GM12878 (cell line): ENCODE data around the gene CLCNKB. TPM values are rescaled to one million over a fixed set of nuclear protein-coding genes. Genes with fewer than 3 reads are reported as not detected.

Experiments used
- ATAC-seq: fragments of 200-7000 bp; cut with Tn5 transposase; 3 replicates; pipeline ENCODE4 v1.9.1; 2020; ENCODE audit warnings: mild to moderate bottlenecking, moderate library complexity
- BruUV-seq: library from RNA; stranded (reverse); fragments of 400-500 nt; replicated peaks from 2 replicates; lab custom pipeline; 2021; lab: Mats Ljungman, UMichigan
- CTCF ChIA-PET: fragments of 300-600 bp; sonication (Branson Sonifier 250); formaldehyde crosslinking; extraction: SDS; loops from one replicate; lab custom pipeline; 2021; ENCODE audit warnings: inconsistent platforms; lab: Yijun Ruan, JAX
- POLR2A ChIA-PET: fragments of 350-600 bp; formaldehyde crosslinking; extraction: SDS; loops from one replicate; lab custom pipeline; 2021; ENCODE audit warnings: inconsistent platforms; lab: Charles Lee
- RAD21 ChIA-PET: fragments of 300-600 bp; sonication (Branson Sonifier 250); formaldehyde crosslinking; loops from one replicate; lab custom pipeline; 2023; ENCODE audit warnings: antibody characterized with exemption; ENCODE audit not compliant: unreplicated experiment; lab: Charles Lee
- SMC1A ChIA-PET: fragments of 300-600 bp; sonication (Branson Sonifier 250); formaldehyde crosslinking; loops from one replicate; lab custom pipeline; 2023; ENCODE audit not compliant: unreplicated experiment, uncharacterized antibody; lab: Charles Lee
- DNase-seq: peaks from one replicate; pipeline ENCODE4 v3.0.0-alpha.2; 2011; ENCODE audit warnings: low read depth, low spot score
- FAIRE-seq: peaks from 3 replicates; lab custom pipeline; 2011; peaks lifted over from hg19 to GRCh38; lab: Jason Lieb, UNC
- H2AFZ ChIP-seq: 2 replicates; pipeline ENCODE4 v1.6.0; 2011; ENCODE audit warnings: low read depth, low read length, control low read depth; ENCODE audit not compliant: control insufficient read depth
- H3K27ac ChIP-seq: 2 replicates; pipeline ENCODE4 v1.5.1; 2011; ENCODE audit warnings: control low read depth; ENCODE audit not compliant: control insufficient read depth, insufficient read depth
- H3K27me3 ChIP-seq, 2 experiments: replicated peaks in 1 of 2; 2 replicates each; pipeline versions ENCODE4 v1.6.0 to v1.6.1; 2011; ENCODE audit warnings: low read length in 1 of 2; ENCODE audit not compliant: control insufficient read depth in 2 of 2, insufficient read depth in 2 of 2
- H3K36me3 ChIP-seq, 2 experiments: 2 replicates each; pipeline ENCODE4 v1.5.1; 2011; ENCODE audit warnings: low read length in 1 of 2; ENCODE audit not compliant: control insufficient read depth in 2 of 2, insufficient read depth in 2 of 2
- H3K4me1 ChIP-seq: 2 replicates; pipeline ENCODE4 v1.6.1; 2011; ENCODE audit warnings: mild to moderate bottlenecking, low read length, moderate library complexity, mixed read lengths; ENCODE audit not compliant: control insufficient read depth, insufficient read depth
- H3K4me2 ChIP-seq: 2 replicates; pipeline ENCODE4 v1.6.0; 2011; ENCODE audit warnings: control low read depth; ENCODE audit not compliant: control insufficient read depth, insufficient read depth
- H3K4me3 ChIP-seq: fragments of 200-600 bp; sonication (generic); 2 replicates; pipeline ENCODE4 v1.5.1; 2016
- H3K79me2 ChIP-seq: 2 replicates; pipeline ENCODE4 v1.6.0; 2011; ENCODE audit warnings: low read length; ENCODE audit not compliant: control insufficient read depth, insufficient read depth
- H3K9ac ChIP-seq: 2 replicates; pipeline ENCODE4 v1.8.0; 2011; ENCODE audit warnings: low read length, control low read depth, mixed read lengths; ENCODE audit not compliant: control insufficient read depth, insufficient read depth
- H3K9me3 ChIP-seq: replicated peaks from 3 replicates; pipeline ENCODE4 v1.5.1; 2011; ENCODE audit warnings: mild to moderate bottlenecking, low read length; ENCODE audit not compliant: control insufficient read depth, insufficient read depth
- H4K20me1 ChIP-seq: 2 replicates; pipeline ENCODE4 v1.6.0; 2011; ENCODE audit not compliant: control insufficient read depth, insufficient read depth
- BCL11A ChIP-seq: IDR thresholded peaks from 2 replicates; pipeline ENCODE4 v1.6.1; 2011; ENCODE audit warnings: low read depth, low read length
- EZH2 ChIP-seq: IDR thresholded peaks from 2 replicates; pipeline ENCODE4 v1.6.1; 2012; ENCODE audit warnings: low read depth, mild to moderate bottlenecking, control low read depth, inconsistent platforms, low read length, borderline replicate concordance; ENCODE audit not compliant: control insufficient read depth
- PML ChIP-seq: IDR thresholded peaks from 2 replicates; pipeline ENCODE4 v1.6.1; 2012; ENCODE audit warnings: low read length, inconsistent platforms
- ZZZ3 ChIP-seq: IDR thresholded peaks from 2 replicates; pipeline ENCODE4 v1.6.1; 2011; ENCODE audit warnings: low read depth; ENCODE audit not compliant: control insufficient read depth, insufficient read length
- WGBS: methylation state at CpG from one replicate; pipeline ENCODE4 v1.1.6; 2016; ENCODE audit warnings: low lambda C conversion rate; ENCODE audit not compliant: insufficient replicate concordance, insufficient coverage; ENCODE audit errors: missing lambda C conversion rate; 5-methylcytosine and 5-hydroxymethylcytosine counted together
- in situ Hi-C: fragments of 300-500 bp; cut with MboI; formaldehyde crosslinking; loops from 9 replicates; pipeline ENCODE4 v1.14.3; 2018; ENCODE audit warnings: mixed read lengths
- intact Hi-C: fragments of 100-400 bp; cut with micrococcal nuclease; formaldehyde crosslinking; loops from one replicate; pipeline ENCODE4 v1.14.2; 2022; ENCODE audit not compliant: unreplicated experiment
- polyA plus RNA-seq, 11 experiments: library from polyadenylated mRNA; depleted of rRNA in 4 of 11; unstranded in 6 of 11; stranded (reverse) in 5 of 11; fragments of >200 nt; fragmentation: Nextera tagmentation in 4 of 11; fragmentation: Illumina TruSeq in 1 of 11; extraction: Ambion mirVana in 4 of 11; extraction: Trizol in 1 of 11; gene quantifications; 1 replicate in 1 of 11; 2 replicates in 10 of 11; pipeline versions ENCODE4 v1.2.1 to v1.2.3, GENCODE V29; 2011 to 2016; ENCODE audit warnings: inconsistent platforms in 2 of 11, missing spikeins in 2 of 11, low read depth in 1 of 11
- total RNA-seq, 4 experiments: library from RNA; depleted of rRNA in 3 of 4; stranded (reverse); fragments of >200 nt in 3 of 4; fragmentation: Illumina TruSeq in 1 of 4; extraction: Trizol in 1 of 4; gene quantifications; 2 replicates each; pipeline versions ENCODE4 v1.2.1 to v1.2.3, GENCODE V29; 2013 to 2021
- TF ChIP-seq, protein P1 (sequence below): fragments of 450-650 bp; IDR thresholded peaks from 2 replicates; pipeline ENCODE4 v1.6.1; 2017; ENCODE audit warnings: low read depth, mild to moderate bottlenecking, moderate library complexity
- TF ChIP-seq, protein P2 (sequence below): fragments of 450-650 bp; IDR thresholded peaks from 2 replicates; pipeline ENCODE4 v1.6.1; 2016; ENCODE audit warnings: mild to moderate bottlenecking
- TF ChIP-seq, protein P3 (sequence below): IDR thresholded peaks from 2 replicates; pipeline ENCODE4 v1.6.1; 2012; ENCODE audit warnings: improper control_type of control experiment, low read depth, low read length; ENCODE audit not compliant: insufficient replicate concordance

The CLCNKB gene
- total and polyA plus RNA-seq, 10 of the 15 experiments (the other 5 are each of a cell fraction or from before 2014, with no cell fraction given) = 0.05 TPM; not detected in 9

DNA sequence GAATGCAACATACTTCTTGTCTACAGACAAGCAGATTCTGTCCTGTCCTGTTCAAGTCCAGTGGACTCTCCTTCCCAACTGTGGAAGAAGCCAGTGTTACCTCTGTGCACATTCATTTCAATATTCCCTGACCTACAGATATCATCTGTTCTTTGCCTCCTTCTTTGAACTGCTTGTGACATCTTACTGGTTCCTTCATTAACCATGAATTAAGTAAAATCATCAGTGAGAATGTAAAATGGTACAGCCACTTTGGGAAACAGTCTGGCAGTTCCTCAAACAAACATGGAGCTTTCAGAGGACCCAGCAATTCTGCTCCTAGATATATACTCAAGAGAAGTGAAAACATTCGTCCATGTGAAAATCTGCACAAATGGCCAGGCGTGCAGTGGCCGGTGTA lies 32.7 kb upstream of the CLCNKB start:
- no peak for FAIRE-seq
- POLR2A ChIA-PET = no interaction called here

More for the DNA sequence above, 32.7 kb upstream of the CLCNKB start:
- no peak overlapping the region for H3K4me2 ChIP-seq
- H3K9me3 ChIP-seq = no peaks in the 10 kb centered on the region
- no peaks in the 10 kb centered on the region for H3K79me2 ChIP-seq
- TF ChIP-seq, protein P1, sequence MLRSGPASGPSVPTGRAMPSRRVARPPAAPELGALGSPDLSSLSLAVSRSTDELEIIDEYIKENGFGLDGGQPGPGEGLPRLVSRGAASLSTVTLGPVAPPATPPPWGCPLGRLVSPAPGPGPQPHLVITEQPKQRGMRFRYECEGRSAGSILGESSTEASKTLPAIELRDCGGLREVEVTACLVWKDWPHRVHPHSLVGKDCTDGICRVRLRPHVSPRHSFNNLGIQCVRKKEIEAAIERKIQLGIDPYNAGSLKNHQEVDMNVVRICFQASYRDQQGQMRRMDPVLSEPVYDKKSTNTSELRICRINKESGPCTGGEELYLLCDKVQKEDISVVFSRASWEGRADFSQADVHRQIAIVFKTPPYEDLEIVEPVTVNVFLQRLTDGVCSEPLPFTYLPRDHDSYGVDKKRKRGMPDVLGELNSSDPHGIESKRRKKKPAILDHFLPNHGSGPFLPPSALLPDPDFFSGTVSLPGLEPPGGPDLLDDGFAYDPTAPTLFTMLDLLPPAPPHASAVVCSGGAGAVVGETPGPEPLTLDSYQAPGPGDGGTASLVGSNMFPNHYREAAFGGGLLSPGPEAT = no peak
- no peak for TF ChIP-seq EZH2
- TF ChIP-seq BCL11A = no peak
- no peak for TF ChIP-seq PML
- TF ChIP-seq ZZZ3 = no peak
- TF ChIP-seq, protein P2, sequence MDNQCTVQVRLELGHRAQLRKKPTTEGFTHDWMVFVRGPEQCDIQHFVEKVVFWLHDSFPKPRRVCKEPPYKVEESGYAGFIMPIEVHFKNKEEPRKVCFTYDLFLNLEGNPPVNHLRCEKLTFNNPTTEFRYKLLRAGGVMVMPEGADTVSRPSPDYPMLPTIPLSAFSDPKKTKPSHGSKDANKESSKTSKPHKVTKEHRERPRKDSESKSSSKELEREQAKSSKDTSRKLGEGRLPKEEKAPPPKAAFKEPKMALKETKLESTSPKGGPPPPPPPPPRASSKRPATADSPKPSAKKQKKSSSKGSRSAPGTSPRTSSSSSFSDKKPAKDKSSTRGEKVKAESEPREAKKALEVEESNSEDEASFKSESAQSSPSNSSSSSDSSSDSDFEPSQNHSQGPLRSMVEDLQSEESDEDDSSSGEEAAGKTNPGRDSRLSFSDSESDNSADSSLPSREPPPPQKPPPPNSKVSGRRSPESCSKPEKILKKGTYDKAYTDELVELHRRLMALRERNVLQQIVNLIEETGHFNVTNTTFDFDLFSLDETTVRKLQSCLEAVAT = no peak
- TF ChIP-seq, protein P3, sequence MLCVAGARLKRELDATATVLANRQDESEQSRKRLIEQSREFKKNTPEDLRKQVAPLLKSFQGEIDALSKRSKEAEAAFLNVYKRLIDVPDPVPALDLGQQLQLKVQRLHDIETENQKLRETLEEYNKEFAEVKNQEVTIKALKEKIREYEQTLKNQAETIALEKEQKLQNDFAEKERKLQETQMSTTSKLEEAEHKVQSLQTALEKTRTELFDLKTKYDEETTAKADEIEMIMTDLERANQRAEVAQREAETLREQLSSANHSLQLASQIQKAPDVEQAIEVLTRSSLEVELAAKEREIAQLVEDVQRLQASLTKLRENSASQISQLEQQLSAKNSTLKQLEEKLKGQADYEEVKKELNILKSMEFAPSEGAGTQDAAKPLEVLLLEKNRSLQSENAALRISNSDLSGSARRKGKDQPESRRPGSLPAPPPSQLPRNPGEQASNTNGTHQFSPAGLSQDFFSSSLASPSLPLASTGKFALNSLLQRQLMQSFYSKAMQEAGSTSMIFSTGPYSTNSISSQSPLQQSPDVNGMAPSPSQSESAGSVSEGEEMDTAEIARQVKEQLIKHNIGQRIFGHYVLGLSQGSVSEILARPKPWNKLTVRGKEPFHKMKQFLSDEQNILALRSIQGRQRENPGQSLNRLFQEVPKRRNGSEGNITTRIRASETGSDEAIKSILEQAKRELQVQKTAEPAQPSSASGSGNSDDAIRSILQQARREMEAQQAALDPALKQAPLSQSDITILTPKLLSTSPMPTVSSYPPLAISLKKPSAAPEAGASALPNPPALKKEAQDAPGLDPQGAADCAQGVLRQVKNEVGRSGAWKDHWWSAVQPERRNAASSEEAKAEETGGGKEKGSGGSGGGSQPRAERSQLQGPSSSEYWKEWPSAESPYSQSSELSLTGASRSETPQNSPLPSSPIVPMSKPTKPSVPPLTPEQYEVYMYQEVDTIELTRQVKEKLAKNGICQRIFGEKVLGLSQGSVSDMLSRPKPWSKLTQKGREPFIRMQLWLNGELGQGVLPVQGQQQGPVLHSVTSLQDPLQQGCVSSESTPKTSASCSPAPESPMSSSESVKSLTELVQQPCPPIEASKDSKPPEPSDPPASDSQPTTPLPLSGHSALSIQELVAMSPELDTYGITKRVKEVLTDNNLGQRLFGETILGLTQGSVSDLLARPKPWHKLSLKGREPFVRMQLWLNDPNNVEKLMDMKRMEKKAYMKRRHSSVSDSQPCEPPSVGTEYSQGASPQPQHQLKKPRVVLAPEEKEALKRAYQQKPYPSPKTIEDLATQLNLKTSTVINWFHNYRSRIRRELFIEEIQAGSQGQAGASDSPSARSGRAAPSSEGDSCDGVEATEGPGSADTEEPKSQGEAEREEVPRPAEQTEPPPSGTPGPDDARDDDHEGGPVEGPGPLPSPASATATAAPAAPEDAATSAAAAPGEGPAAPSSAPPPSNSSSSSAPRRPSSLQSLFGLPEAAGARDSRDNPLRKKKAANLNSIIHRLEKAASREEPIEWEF = no peak
- 70% methylated on average over 3 of the region's 3 CpGs for WGBS
- H4K20me1 ChIP-seq = no peaks in the 10 kb centered on the region
- no peak overlapping the region for H3K9ac ChIP-seq
- ChIA-PET RAD21 (interaction anchor here (1.5 to 4.2 kb wide), 4 partner anchors 21 to 215 kb away, joined by 4 to 26 read pairs (median 5); no protein-coding TSS in a partner anchor), CTCF (interaction anchor here (1.2 to 7.5 kb wide), 10 partner anchors 8 to 219 kb away, joined by 3 to 81 read pairs (median 6); partner anchors contain the start of genes CLCNKA and HSPB7), SMC1A (interaction anchor here (0.6 to 6.5 kb wide), 12 partner anchors 13 to 216 kb away, joined by 3 to 57 read pairs (median 4); no protein-coding TSS in a partner anchor)
- no peak overlapping the region for H3K27ac ChIP-seq
- H3K36me3 ChIP-seq = no peaks in the 10 kb centered on the region
- ATAC-seq (no peak), DNase-seq (no peak)
- intact Hi-C loops = no loop called here
- no peak overlapping the region for H3K4me3 ChIP-seq
- H2AFZ ChIP-seq = no peak overlapping the region
- BruUV-seq = no TSS peak
- peaks cover 38% of the 10 kb centered on the region for H3K4me1 ChIP-seq
- in situ Hi-C loops = no loop called here
- H3K27me3 ChIP-seq = no peaks in the 10 kb centered on the region; a peak in 1 of 4 replicates
